ENCODE data around the gene ARMH1.
A peak's percentile ranks its signal among the peaks of the same experiment; 100 is the strongest.

ARMH1 gene

GRCh38 chr1:44723064-44723463, 48.5 kb downstream of the ARMH1 start:
- DNase-seq (ENCODE audit: low read depth) = no peak
- TF ChIP-seq MYC (IDR thresholded peaks at IDR 0.05; ENCODE audit: low read depth, low read length) = no peak
- TF ChIP-seq CTCF (IDR thresholded peaks at IDR 0.05; ENCODE audit: low read depth, low read length) = no peak
- no peak for TF ChIP-seq POLR2A (IDR thresholded peaks at IDR 0.05; ENCODE audit: extremely low read depth, insufficient read length)
- no peak for TF ChIP-seq MAX (IDR thresholded peaks at IDR 0.05; ENCODE audit: low read depth, low read length)

GRCh38 chr1:44723496-44724295, 49.2 kb downstream of the ARMH1 start:
- peak; percentile 97 for DNase-seq (ENCODE audit: low read depth)
- TF ChIP-seq CTCF (IDR thresholded peaks at IDR 0.05; ENCODE audit: low read depth, low read length) (no peak), POLR2A (IDR thresholded peaks at IDR 0.05; ENCODE audit: extremely low read depth, insufficient read length) (peak; percentile 55), MAX (IDR thresholded peaks at IDR 0.05; ENCODE audit: low read depth, low read length) (peak; percentile 56), MYC (IDR thresholded peaks at IDR 0.05; ENCODE audit: low read depth, low read length) (peak; percentile 63; the same call in 1 of the 2 replicates)

More at GRCh38 chr1:44723064-44723463, 48.5 kb downstream of the ARMH1 start:
- peak overlapping the region; percentile 65 for H3K4me3 ChIP-seq (ENCODE audit: low read depth, low read length)

GRCh38 chr1:44724296-44724954, 49.9 kb downstream of the ARMH1 start:
- peak; percentile 86 for DNase-seq (ENCODE audit: low read depth)
- peak; percentile 27 for TF ChIP-seq POLR2A (IDR thresholded peaks at IDR 0.05; ENCODE audit: extremely low read depth, insufficient read length)
- peak; percentile 99 for TF ChIP-seq MAX (IDR thresholded peaks at IDR 0.05; ENCODE audit: low read depth, low read length)
- TF ChIP-seq MYC (IDR thresholded peaks at IDR 0.05; ENCODE audit: low read depth, low read length) = peak; percentile 98
- no peak for TF ChIP-seq CTCF (IDR thresholded peaks at IDR 0.05; ENCODE audit: low read depth, low read length)
- peak overlapping the region; percentile 65 for H3K4me3 ChIP-seq (ENCODE audit: low read depth, low read length)

More at GRCh38 chr1:44723496-44724295, 49.2 kb downstream of the ARMH1 start:
- peak overlapping the region; percentile 65 for H3K4me3 ChIP-seq (ENCODE audit: low read depth, low read length)

GRCh38 chr1:44724955-44725698, 50.6 kb downstream of the ARMH1 start:
- TF ChIP-seq POLR2A (IDR thresholded peaks at IDR 0.05; ENCODE audit: extremely low read depth, insufficient read length) (no peak), MAX (IDR thresholded peaks at IDR 0.05; ENCODE audit: low read depth, low read length) (no peak), MYC (IDR thresholded peaks at IDR 0.05; ENCODE audit: low read depth, low read length) (no peak), CTCF (IDR thresholded peaks at IDR 0.05; ENCODE audit: low read depth, low read length) (no peak)
- no peak for DNase-seq (ENCODE audit: low read depth)
- H3K4me3 ChIP-seq (ENCODE audit: low read depth, low read length) = peak overlapping the region; percentile 65

- TF ChIP-seq MYC (IDR thresholded peaks at IDR 0.05; ENCODE audit: low read depth, low read length) (peak; percentile 9; the same call in 1 of the 2 replicates), CTCF (IDR thresholded peaks at IDR 0.05; ENCODE audit: low read depth, low read length) (peak; percentile 82), POLR2A (IDR thresholded peaks at IDR 0.05; ENCODE audit: extremely low read depth, insufficient read length) (peak; percentile 98), MAX (IDR thresholded peaks at IDR 0.05; ENCODE audit: low read depth, low read length) (no peak)
- H3K4me3 ChIP-seq (ENCODE audit: low read depth, low read length) = peak within 1 kb of the TSS; percentile 40
- DNase-seq (ENCODE audit: low read depth) = peak; percentile 96
These were observed 56.4 kb downstream of the ARMH1 start, which contains the start of gene RNU5D-1 for GRCh38 chr1:44730741-44731512. RNU5D-1 (minus strand) TSS chr1:44731170.
